HK-2 (cell line): ENCODE results near the gene TMCO1.
"Not testable (repeated sequence)": the region's sequence is repeated elsewhere in the genome, so short reads cannot be mapped to it uniquely, and the experiment has no call there.

Experiments used
- DNase-seq: peaks from one replicate; pipeline ENCODE4 v3.0.0-alpha.2; 2018; ENCODE audit not compliant: unreplicated experiment

TMCO1 gene, protein sequence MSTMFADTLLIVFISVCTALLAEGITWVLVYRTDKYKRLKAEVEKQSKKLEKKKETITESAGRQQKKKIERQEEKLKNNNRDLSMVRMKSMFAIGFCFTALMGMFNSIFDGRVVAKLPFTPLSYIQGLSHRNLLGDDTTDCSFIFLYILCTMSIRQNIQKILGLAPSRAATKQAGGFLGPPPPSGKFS

DNA sequence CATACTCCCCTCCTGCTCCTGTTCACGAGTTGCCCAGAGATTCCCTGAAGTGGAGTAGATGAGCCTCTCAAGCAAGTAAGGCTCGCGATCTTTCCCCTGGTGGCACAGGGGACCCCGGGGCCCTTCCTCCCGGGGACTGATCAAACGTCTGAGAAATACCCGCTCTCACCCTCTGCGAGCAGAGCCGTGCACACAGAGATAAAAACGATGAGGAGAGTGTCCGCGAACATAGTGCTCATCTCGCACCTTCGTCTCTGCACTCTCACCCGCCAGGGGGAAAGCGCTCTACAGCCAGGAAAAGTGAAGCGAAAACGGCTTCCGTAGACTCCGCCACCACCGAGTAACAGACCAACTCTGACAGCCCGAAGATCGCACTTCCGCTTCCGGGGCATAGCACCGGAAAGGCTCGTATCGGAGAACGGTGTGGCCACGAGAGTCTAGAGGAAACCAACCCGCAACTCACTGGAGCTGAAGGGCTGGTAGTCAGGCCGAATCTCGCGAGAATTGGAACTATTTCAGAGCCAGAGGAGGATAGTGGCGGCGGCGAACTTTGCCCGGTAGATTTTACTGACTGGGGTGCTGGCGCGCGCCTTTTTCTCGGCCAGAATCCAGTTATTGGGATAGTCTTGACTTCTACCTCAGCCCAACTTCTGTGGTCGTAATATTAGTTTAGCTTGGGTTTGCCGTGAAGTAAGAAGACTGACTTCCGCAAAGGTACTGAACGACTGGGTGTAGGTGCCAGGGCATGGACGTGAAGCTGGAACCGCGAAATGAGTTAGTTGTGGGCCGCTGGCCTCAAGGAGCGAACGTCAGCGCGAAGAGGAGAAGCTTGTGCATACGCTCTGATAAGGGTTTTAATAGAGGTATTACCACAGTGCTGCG lies at the start of gene TMCO1:
Gene TMCO1, minus strand, starts transcription at position 356 of the 882 bp plus-strand sequence. Its CDS starts 117 bp downstream, at position 239.
- DNase-seq = peak; percentile 92

DNA sequence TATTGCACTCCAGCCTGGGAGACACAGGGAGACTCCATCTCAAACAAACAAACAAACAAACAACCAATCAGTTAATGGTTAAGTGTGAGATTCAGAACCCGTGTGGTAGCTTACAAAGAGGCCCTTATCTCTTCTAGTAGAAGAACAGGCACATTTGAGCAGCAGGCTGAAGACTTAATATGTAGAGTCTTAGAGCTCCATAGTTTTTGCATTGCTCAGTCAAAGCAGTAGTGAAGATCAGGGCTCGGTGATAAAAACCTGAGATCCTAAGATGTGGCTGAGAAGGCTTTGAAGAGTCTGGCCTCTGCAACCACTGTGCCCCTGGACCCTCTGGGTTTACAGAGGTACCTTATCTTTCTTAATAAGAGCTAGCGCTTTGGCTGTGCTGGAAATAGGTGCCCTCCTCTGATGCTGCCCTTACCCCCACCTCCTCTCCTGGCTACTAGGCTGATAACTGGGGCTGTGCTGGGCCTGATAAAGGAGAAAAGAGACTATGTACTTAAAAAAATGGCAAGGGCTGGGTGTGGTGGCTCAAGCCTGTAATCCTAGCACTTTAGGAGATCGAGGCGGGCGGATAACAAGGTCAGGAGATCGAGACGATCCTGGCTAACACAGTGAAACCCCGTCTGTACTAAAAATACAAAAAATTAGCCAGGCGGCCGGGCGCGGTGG lies 48.3 kb upstream of the TMCO1 start:
- DNase-seq = no peak

GRCh38 chr1:165816157-165816556 lies 47.5 kb upstream of the TMCO1 start:
- DNase-seq = no peak

GRCh38 chr1:165815725-165816124 lies 47.1 kb upstream of the TMCO1 start:
- DNase-seq = no peak

DNA sequence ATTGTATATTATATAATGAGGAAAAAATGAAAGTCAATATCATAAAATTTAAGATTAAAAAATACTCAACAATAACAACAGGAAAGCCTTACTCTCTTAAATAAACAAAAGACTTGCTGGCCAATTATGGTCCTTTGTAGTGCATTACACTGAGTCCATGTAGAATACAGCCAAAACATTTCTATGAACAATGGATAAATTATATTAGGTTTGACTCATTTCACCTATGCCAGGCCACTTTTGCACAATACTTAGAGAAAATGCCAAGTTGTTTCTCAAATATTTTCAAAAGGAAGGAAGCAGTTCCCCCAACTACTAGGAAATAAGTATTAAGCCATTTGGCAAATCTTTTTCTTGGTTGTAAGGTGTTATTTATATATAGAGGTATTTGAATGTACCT lies 38.9 kb upstream of the TMCO1 start:
- no peak for DNase-seq

DNA sequence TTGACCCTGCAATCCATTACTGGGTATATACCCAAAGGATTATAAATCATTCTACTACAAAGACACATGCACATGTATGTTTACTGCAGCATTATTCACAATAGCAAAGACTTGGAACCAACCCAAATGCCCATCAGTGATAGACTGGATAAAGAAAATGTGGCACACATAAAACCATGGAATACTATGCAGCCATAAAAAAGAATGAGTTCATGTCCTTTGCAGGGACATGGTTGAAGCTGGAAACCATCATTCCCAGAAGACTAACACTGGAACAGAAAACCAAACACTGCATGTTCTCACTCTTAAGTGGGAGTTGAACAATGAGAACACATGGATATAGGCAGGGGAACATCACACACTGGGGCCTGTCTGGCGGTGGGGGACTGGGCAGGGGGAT lies 35.8 kb upstream of the TMCO1 start:
- not testable (repeated sequence) for DNase-seq

DNA sequence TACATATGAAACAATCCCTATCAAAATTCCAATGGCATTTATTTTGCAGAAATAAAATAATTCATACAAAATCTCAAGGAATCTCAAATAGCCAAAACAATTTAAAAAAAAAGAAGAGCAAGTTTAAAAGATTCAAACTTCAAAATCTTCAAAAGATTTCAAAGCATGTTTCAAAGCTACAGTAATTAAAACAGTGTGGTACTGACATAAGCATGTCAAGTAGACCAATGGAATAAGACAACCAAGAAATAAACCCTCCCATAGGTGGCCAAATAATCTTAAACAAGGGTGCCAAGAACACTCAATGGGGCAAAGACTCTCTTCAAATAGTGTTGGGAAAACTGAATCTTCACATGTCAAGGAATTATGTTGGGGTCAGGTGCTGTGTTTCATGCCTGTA lies 30.7 kb upstream of the TMCO1 start:
- no peak for DNase-seq

- no peak for DNase-seq
Measured at GRCh38 chr1:165795894-165796293, 27.2 kb upstream of the TMCO1 start.

GRCh38 chr1:165793951-165794350 lies 25.3 kb upstream of the TMCO1 start:
- no peak for DNase-seq

- DNase-seq = no peak
Measured at GRCh38 chr1:165787741-165788140, 19.1 kb upstream of the TMCO1 start.

GRCh38 chr1:165783519-165783918 lies 14.9 kb upstream of the TMCO1 start:
- DNase-seq = not testable (repeated sequence)

GRCh38 chr1:165778197-165778596 lies 9.5 kb upstream of the TMCO1 start:
- not testable (repeated sequence) for DNase-seq

DNA sequence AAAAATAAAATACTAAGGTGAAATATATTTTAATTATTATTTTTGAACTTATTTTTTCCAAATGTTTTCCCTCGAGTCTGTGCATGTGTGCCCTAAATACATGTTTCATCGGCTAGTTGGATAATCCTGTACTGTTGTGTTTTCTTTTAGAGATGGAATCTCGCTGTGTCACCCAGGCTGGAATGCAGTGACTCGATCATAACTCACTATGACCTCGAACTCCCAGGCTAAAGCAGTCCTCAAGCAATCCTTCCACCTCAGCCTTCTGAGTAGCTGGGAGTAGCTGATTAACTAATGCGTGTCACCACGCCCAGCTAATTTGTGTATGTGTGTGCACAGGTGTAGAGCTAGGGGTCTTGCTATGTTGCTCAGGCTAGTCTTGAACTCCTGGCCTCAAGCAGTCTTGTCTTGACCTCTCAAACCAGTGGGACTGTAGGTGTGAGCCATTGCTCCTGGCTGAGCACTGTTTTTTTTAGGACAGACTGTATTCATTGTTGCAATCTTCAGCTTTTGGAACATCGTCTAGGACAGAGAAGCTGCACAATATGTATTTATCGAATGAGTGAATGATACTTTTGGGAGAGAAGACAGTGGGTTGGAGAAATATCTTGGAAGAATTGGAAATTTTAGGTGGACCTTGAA lies 4.8 kb upstream of the TMCO1 start:
- peak; percentile 58 for DNase-seq

GRCh38 chr1:165772739-165773138 lies 4.1 kb upstream of the TMCO1 start:
- DNase-seq = no peak

GRCh38 chr1:165764277-165764676 lies 4.4 kb downstream of the TMCO1 start:
- no peak for DNase-seq

GRCh38 chr1:165763442-165763841 lies 5.2 kb downstream of the TMCO1 start:
- no peak for DNase-seq

DNA sequence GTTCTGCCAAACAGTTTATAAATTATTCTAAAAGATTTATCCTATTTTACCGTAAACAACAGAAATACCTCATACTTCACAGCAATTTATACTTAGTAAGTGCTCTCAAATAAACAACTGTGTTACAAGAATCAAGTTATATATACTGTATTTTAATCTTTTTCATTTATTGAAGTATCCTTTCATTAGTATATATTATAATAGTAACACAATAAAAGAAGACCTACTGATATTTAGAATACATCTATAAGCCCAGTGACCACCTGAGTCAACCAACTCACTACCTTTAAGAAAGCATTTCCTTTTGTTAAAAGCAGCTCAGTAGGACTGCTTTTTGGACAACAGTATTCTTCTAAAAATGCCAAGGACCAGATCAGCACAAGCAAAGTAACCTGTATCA lies 5.9 kb downstream of the TMCO1 start:
- DNase-seq = no peak

GRCh38 chr1:165759095-165759494 lies 9.6 kb downstream of the TMCO1 start:
- no peak for DNase-seq

DNA sequence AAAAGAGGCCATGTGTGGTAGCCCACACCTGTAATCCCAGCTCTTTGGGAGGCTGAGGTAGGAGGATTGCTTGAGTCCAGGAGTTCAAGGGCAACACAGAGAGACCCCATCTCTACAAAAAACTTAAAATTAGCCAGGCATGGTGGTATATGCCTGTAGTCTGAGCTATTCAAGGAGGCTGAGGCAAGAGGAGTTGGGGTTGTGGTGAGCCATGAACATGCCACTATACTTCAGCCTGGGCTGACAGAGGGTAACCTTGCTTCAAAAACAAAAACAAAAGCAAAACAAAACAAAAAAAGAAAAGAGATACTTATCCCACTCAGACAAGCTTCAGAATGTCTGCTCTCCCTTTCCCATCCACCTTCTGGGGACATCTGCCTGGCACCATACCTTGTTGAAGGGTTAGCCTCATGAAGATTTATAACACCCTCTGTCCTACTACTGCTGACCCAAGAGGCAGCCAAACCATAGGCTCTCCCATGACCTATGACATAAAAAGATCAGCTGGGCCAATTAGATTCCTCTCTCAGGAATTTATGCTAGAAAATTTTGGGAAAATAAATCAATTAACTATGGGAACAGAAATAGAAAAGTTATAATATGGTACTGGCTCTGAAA lies 13.2 kb downstream of the TMCO1 start:
- no peak for DNase-seq

DNA sequence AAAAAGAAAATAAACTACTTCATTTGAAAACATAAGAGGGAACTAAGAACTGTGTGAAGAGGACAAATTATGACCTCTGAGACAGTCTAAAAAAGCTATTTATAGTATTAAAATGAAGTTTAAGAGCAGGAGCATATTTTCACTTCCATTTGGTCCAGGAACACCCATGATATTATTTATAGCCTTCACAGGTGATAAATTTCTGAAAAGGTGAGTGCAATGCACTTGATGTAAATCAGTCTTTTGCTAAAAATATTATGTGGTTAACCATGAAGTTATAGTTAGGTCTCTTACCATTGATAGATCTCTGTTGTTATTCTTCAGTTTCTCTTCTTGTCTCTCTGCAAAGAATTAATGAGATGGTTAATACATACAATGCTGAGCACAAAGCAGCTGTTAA lies 14.7 kb downstream of the TMCO1 start:
- DNase-seq = no peak

DNA sequence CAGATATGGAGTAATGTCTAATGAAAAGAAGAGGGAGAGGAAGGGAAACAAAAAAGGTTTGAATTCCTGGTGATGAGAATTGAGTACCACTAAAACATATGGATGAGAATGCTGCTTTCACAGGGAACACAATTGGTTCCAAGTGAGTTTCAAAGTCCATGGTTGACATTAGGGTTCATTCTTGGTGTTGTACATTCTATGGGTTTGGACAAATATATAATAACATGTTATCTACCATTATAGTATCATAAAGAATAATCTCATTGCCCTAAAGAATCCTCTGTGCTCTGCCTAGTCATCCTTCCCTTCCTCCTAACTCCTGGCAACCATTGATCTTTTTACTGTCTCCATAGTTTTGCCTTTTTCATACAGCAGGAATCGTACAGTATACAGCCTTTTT lies 20.1 kb downstream of the TMCO1 start:
- DNase-seq = no peak
